PC-3 (cell line): ENCODE data around the gene SPOCD1. TPM values are rescaled to one million over a fixed set of nuclear protein-coding genes. Genes with fewer than 3 reads are reported as not detected.
A peak's percentile ranks its signal among the peaks of the same experiment; 100 is the strongest.

Experiments
- ATAC-seq: fragments of 200-7000 bp; cut with Tn5 transposase; 2 replicates; pipeline ENCODE4 v1.9.1; 2020; ENCODE audit warnings: mild to moderate bottlenecking, moderate library complexity
- BruUV-seq: library from RNA; stranded (reverse); fragments of 400-500 nt; replicated peaks from 2 replicates; lab custom pipeline; 2021; lab: Mats Ljungman, UMichigan
- CTCF ChIA-PET: fragments of 300-600 bp; sonication (Branson Sonifier 250); formaldehyde crosslinking; loops from one replicate; lab custom pipeline; 2022; ENCODE audit warnings: antibody characterized with exemption; lab: Charles Lee
- POLR2A ChIA-PET: fragments of 300-600 bp; sonication (Branson Sonifier 250); formaldehyde crosslinking; loops from one replicate; lab custom pipeline; 2022; ENCODE audit warnings: antibody characterized with exemption; ENCODE audit not compliant: unreplicated experiment; lab: Charles Lee
- DNase-seq: peaks from one replicate; pipeline ENCODE4 v3.0.0-alpha.2; 2015
- H2AFZ ChIP-seq: fragments of 300-600 bp; sonication (generic); 2 replicates; pipeline ENCODE4 v1.6.0; 2016; ENCODE audit warnings: antibody characterized with exemption, low read length
- H3F3A ChIP-seq: fragments of 300-600 bp; sonication (generic); one replicate; pipeline ENCODE4 v1.6.0; 2017; ENCODE audit warnings: antibody characterized with exemption, low read length, control low read depth, mild to moderate bottlenecking; ENCODE audit not compliant: unreplicated experiment
- H3K27ac ChIP-seq: fragments of 300-600 bp; sonication (generic); 2 replicates; pipeline ENCODE4 v1.5.1; 2016; ENCODE audit warnings: mild to moderate bottlenecking, low read length
- H3K27me3 ChIP-seq: fragments of 300-600 bp; sonication (generic); 2 replicates; pipeline ENCODE4 v1.6.1; 2016; ENCODE audit warnings: low read length, mixed read lengths
- H3K36me3 ChIP-seq: fragments of 300-600 bp; sonication (generic); 2 replicates; pipeline ENCODE4 v1.6.1; 2016; ENCODE audit warnings: low read depth, mixed run types, low read length, mixed read lengths
- H3K4me1 ChIP-seq: fragments of 300-600 bp; sonication (generic); 2 replicates; pipeline ENCODE4 v1.5.1; 2016; ENCODE audit warnings: low read length; ENCODE audit not compliant: insufficient read depth
- H3K4me2 ChIP-seq: fragments of 300-600 bp; sonication (generic); 2 replicates; pipeline ENCODE4 v1.6.0; 2016; ENCODE audit warnings: low read length
- H3K4me3 ChIP-seq: fragments of 300-600 bp; sonication (generic); 2 replicates; pipeline ENCODE4 v1.5.1; 2016; ENCODE audit warnings: mild to moderate bottlenecking, low read length, mixed read lengths
- H3K79me2 ChIP-seq: fragments of 300-600 bp; sonication (generic); 2 replicates; pipeline ENCODE4 v1.6.1; 2017; ENCODE audit warnings: low read length, mixed read lengths
- H3K9ac ChIP-seq: fragments of 300-600 bp; sonication (generic); 2 replicates; pipeline ENCODE4 v1.6.0; 2016; ENCODE audit warnings: mild to moderate bottlenecking, low read length
- H3K9me2 ChIP-seq: fragments of 300-600 bp; sonication (generic); replicated peaks from 2 replicates; pipeline ENCODE4 v1.6.1; 2016; ENCODE audit warnings: mixed run types, low read length, mixed read lengths
- H3K9me3 ChIP-seq: fragments of 300-600 bp; sonication (generic); 2 replicates; pipeline ENCODE4 v1.6.1; 2016; ENCODE audit warnings: low read length, mixed read lengths
- H4K20me1 ChIP-seq: fragments of 300-600 bp; sonication (generic); 2 replicates; pipeline ENCODE4 v1.6.1; 2016; ENCODE audit warnings: low read length, mixed read lengths
- EZH2 ChIP-seq: fragments of 300-600 bp; sonication (generic); IDR thresholded peaks from one replicate; pipeline ENCODE4 v1.6.1; 2017; ENCODE audit warnings: antibody characterized with exemption, mild to moderate bottlenecking, low read length; ENCODE audit not compliant: unreplicated experiment
- EZH2phosphoT487 ChIP-seq: fragments of 300-600 bp; sonication (generic); IDR thresholded peaks from 2 replicates; pipeline ENCODE4 v1.6.1; 2018; ENCODE audit warnings: mild to moderate bottlenecking, antibody characterized with exemption, low read length, borderline replicate concordance
- intact Hi-C: fragments of 100-400 bp; cut with micrococcal nuclease; formaldehyde crosslinking; loops from 2 replicates; pipeline ENCODE4 v1.9.0; 2023
- total RNA-seq: library from RNA; depleted of rRNA; stranded (reverse); fragments of >200 nt; gene quantifications from 2 replicates; pipeline ENCODE4 v1.2.3, GENCODE V29; 2014
- TF ChIP-seq, protein P1 (sequence below): fragments of 300-600 bp; sonication (generic); conservative IDR thresholded peaks from 2 replicates; pipeline ENCODE4 v1.5.1; 2017; ENCODE audit warnings: antibody characterized with exemption, low read depth, mild to moderate bottlenecking, low read length

The SPOCD1 gene
- total RNA-seq, 1 experiment from 2014 or later: 5.4 TPM

DNA sequence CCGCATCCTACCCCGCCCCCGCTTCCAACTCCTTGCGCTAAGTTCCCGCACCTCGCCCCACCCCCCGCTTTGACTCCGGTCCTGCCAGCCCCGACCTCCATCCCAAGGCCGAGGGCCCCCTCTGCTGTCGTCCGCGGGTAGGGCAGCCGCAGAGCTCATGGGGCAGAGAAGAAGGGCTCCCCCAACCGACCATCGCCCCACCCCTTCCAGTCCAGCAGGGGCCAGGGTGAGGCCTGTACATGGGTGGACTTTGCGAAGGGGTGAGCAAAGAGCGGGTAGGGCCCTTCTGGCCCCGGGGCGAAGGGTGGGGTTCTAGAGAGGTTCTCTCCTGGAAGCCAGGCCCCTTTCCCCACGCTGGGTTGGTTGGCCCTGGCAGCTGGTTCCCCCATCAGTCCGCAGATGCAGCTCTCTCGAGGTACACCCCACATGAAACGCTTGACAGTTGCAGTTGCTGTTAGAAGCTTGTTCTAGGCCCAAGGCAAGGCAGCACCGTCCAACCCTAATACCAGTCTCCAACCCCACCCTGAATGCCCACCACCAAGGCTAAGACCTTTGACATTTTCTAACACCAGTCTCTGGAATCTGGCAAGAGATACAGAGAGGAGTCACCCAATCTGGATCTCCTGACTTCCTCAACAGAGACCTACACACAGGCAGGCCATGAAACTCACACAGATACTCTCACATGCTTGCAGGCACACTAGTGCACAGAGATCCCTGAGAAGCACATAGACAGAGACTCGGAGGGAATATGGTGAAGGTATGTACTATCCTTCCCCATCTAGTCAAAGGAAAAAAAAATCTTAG is 26.4 kb downstream of the SPOCD1 start:
- peak; percentile 91 for DNase-seq
- intact Hi-C loops: loop anchor here (1.0 to 2.0 kb wide), 5 partner anchors 27 to 225 kb away; no protein-coding TSS in a partner anchor
- H4K20me1 ChIP-seq: no peaks in the 10 kb centered on the region
- ChIA-PET CTCF (interaction anchor here (0.5 to 1.5 kb wide), 25 partner anchors 10 to 395 kb away, joined by 3 to 23 read pairs (median 6); partner anchors contain the start of genes KPNA6 and PEF1), POLR2A (interaction anchor here (0.6 to 1.5 kb wide), 4 partner anchors 75 to 638 kb away, joined by 3 to 21 read pairs (median 9); partner anchors contain the start of gene PEF1)
- BruUV-seq: no TSS peak
- no peaks in the 10 kb centered on the region for H3K27me3 ChIP-seq
- no peaks in the 10 kb centered on the region for H3K79me2 ChIP-seq
- H3K9me2 ChIP-seq: no peaks in the 10 kb centered on the region
- no peak overlapping the region for H3K9ac ChIP-seq
- no peak overlapping the region for H3K27ac ChIP-seq
- H2AFZ ChIP-seq: peak overlapping the region; percentile 95
- peak overlapping the region; percentile 76 for H3K4me3 ChIP-seq
- H3F3A ChIP-seq: no peaks in the 10 kb centered on the region
- no peaks in the 10 kb centered on the region for H3K36me3 ChIP-seq
- H3K9me3 ChIP-seq: no peaks in the 10 kb centered on the region
- no peak for TF ChIP-seq EZH2
- TF ChIP-seq, protein P1, sequence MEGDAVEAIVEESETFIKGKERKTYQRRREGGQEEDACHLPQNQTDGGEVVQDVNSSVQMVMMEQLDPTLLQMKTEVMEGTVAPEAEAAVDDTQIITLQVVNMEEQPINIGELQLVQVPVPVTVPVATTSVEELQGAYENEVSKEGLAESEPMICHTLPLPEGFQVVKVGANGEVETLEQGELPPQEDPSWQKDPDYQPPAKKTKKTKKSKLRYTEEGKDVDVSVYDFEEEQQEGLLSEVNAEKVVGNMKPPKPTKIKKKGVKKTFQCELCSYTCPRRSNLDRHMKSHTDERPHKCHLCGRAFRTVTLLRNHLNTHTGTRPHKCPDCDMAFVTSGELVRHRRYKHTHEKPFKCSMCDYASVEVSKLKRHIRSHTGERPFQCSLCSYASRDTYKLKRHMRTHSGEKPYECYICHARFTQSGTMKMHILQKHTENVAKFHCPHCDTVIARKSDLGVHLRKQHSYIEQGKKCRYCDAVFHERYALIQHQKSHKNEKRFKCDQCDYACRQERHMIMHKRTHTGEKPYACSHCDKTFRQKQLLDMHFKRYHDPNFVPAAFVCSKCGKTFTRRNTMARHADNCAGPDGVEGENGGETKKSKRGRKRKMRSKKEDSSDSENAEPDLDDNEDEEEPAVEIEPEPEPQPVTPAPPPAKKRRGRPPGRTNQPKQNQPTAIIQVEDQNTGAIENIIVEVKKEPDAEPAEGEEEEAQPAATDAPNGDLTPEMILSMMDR: peak; percentile 89
- H3K4me1 ChIP-seq: no peaks in the 10 kb centered on the region
- peak; percentile 81 for ATAC-seq
- peak overlapping the region; percentile 94 for H3K4me2 ChIP-seq

GRCh38 chr1:31788825-31789256 is 27.0 kb downstream of the SPOCD1 start:
- CTCF ChIA-PET: interaction anchor here (0.6 to 1.5 kb wide), 21 partner anchors 10 to 394 kb away, joined by 3 to 23 read pairs (median 7); partner anchors contain the start of gene PEF1
- Histone ChIP-seq H3K4me3 (peak overlapping the region; percentile 76), H3K9me2 (no peaks in the 10 kb centered on the region), H3K27ac (no peak overlapping the region), H3F3A (no peaks in the 10 kb centered on the region), H3K79me2 (no peaks in the 10 kb centered on the region), H3K9me3 (no peaks in the 10 kb centered on the region), H3K4me1 (no peaks in the 10 kb centered on the region), H3K9ac (0 out of 2 replicates have a peak overlapping the region, but pooled peaks have one; percentile 1), H3K27me3 (no peaks in the 10 kb centered on the region), H2AFZ (peak overlapping the region; percentile 95), H3K36me3 (no peaks in the 10 kb centered on the region), H4K20me1 (no peaks in the 10 kb centered on the region), H3K4me2 (peak overlapping the region; percentile 94)
- intact Hi-C loops: loop anchor here (1.0 to 2.0 kb wide), 5 partner anchors 27 to 224 kb away; no protein-coding TSS in a partner anchor
- POLR2A ChIA-PET: interaction anchor here (0.6 to 1.5 kb wide), 4 partner anchors 78 to 639 kb away, joined by 6 to 26 read pairs (median 16); partner anchors contain the start of gene PEF1
- peak; percentile 59 for ATAC-seq
- DNase-seq: peak; percentile 56
- TF ChIP-seq EZH2 (no peak), EZH2phosphoT487 (no peak)
- TF ChIP-seq, protein P1: no peak
- BruUV-seq: no TSS peak
